GM12891 (cell line): Measurements from ENCODE around the gene NIPSNAP2.

Experiments
- POLR2A ChIP-seq: IDR thresholded peaks from 2 replicates; pipeline ENCODE4 v1.6.1; 2011; ENCODE audit warnings: low read depth, low read length, control low read depth
- POLR2AphosphoS5 ChIP-seq: IDR thresholded peaks from 2 replicates; pipeline ENCODE4 v1.6.1; 2011; ENCODE audit warnings: low read depth, low read length, control low read depth
- TAF1 ChIP-seq: IDR thresholded peaks from 2 replicates; pipeline ENCODE4 v1.6.1; 2011; ENCODE audit warnings: low read depth, low read length, control low read depth

GRCh38 chr7:56019501-56019900 is 55.1 kb downstream of the NIPSNAP2 start:
- TF ChIP-seq TAF1, result no peak
- no peak for TF ChIP-seq POLR2A
- TF ChIP-seq POLR2AphosphoS5, result no peak
